ENCODE results near the gene ESPN. TPM values are rescaled to one million over a fixed set of nuclear protein-coding genes. Genes with fewer than 3 reads are reported as not detected.

ESPN gene
- total RNA-seq, 1 experiment from 2014 or later, result 53.1 TPM

GRCh38 chr1:6477039-6477820, 52.7 kb downstream of the ESPN start:
- no peaks in the 10 kb centered on the region for H4K20me1 ChIP-seq (ENCODE audit: control insufficient read depth, insufficient read depth, insufficient read length)
- H3K23me2 ChIP-seq (ENCODE audit: insufficient read length, low read depth, low read length, poor library complexity, severe bottlenecking), result no peaks in the 10 kb centered on the region
- H2AFZ ChIP-seq (ENCODE audit: low read length), result no peak overlapping the region
- no CpG with 5 or more reads among the region's 24 CpGs for WGBS (ENCODE audit: extremely low coverage, insufficient read length, low lambda C conversion rate)
- H3K79me2 ChIP-seq (ENCODE audit: insufficient read depth, low read length), result no peaks in the 10 kb centered on the region
- Mint-ChIP-seq H3K36me3 (ENCODE audit: insufficient read depth in 1 of 3, low read depth in 3 of 3) (peaks cover 9 to 11% (median 9%) of the 10 kb centered on the region in 3 experiments; a peak in 6 of 7 replicates), H3K4me3 (no peak overlapping the region), H3K9me3 (no peaks in the 10 kb centered on the region; a peak in 1 of 5 replicates), H3K4me1 (peaks cover 20 to 36% of the 10 kb centered on the region in 2 experiments), H3K27me3 (ENCODE audit: low read depth) (no peaks in the 10 kb centered on the region), H3K27ac (peak overlapping the region in 1 of 3 experiments; percentile 81; a peak in 2 of 7 replicates)
- H3K27me3 ChIP-seq (ENCODE audit: insufficient read depth, low read length), result no peaks in the 10 kb centered on the region
- H3K18ac ChIP-seq (ENCODE audit: insufficient read length, low read depth, low read length), result no peak overlapping the region
- peaks cover 3% of the 10 kb centered on the region; the same call in 1 of the 2 replicates for H3K4me1 ChIP-seq (ENCODE audit: insufficient read depth, low read length)
- no peak overlapping the region for H4K91ac ChIP-seq (ENCODE audit: insufficient read length, low read depth, low read length)
- H2AK5ac ChIP-seq (ENCODE audit: insufficient read length, low read length), result no peak overlapping the region
- no peak overlapping the region for H3T11ph ChIP-seq (ENCODE audit: low read length)
- no peaks in the 10 kb centered on the region for H3K79me1 ChIP-seq (ENCODE audit: insufficient read depth, low read depth, low read length, poor library complexity, severe bottlenecking)
- H3K23ac ChIP-seq (ENCODE audit: insufficient read length, low read depth, low read length), result no peak overlapping the region
- no peak overlapping the region for H3K27ac ChIP-seq (ENCODE audit: insufficient read length, low read depth, low read length)
- H2BK15ac ChIP-seq (ENCODE audit: low read depth, low read length), result no peak overlapping the region
- no peak overlapping the region for H3K4me2 ChIP-seq (ENCODE audit: insufficient read depth, insufficient read length, low read length)
- H3K14ac ChIP-seq (ENCODE audit: insufficient read depth, low read length), result no peak overlapping the region
- no peak overlapping the region for H2BK120ac ChIP-seq (ENCODE audit: low read depth, low read length, poor library complexity, severe bottlenecking)
- H3K9ac ChIP-seq (ENCODE audit: extremely low read depth, insufficient read length, low read length), result no peak overlapping the region
- H4K8ac ChIP-seq (replicated peaks; ENCODE audit: insufficient read length, low read depth, low read length), result no peak overlapping the region
- H3K4ac ChIP-seq (ENCODE audit: low read depth, low read length), result no peak overlapping the region
- no peak overlapping the region for H2BK20ac ChIP-seq (ENCODE audit: low read depth, low read length, poor library complexity, severe bottlenecking)
- no peak for DNase-seq
- no peak overlapping the region for H2BK12ac ChIP-seq (ENCODE audit: insufficient read length, low read depth, low read length)
- H4K5ac ChIP-seq (ENCODE audit: insufficient read length, low read depth, low read length), result no peak overlapping the region
- TF ChIP-seq, protein P1, sequence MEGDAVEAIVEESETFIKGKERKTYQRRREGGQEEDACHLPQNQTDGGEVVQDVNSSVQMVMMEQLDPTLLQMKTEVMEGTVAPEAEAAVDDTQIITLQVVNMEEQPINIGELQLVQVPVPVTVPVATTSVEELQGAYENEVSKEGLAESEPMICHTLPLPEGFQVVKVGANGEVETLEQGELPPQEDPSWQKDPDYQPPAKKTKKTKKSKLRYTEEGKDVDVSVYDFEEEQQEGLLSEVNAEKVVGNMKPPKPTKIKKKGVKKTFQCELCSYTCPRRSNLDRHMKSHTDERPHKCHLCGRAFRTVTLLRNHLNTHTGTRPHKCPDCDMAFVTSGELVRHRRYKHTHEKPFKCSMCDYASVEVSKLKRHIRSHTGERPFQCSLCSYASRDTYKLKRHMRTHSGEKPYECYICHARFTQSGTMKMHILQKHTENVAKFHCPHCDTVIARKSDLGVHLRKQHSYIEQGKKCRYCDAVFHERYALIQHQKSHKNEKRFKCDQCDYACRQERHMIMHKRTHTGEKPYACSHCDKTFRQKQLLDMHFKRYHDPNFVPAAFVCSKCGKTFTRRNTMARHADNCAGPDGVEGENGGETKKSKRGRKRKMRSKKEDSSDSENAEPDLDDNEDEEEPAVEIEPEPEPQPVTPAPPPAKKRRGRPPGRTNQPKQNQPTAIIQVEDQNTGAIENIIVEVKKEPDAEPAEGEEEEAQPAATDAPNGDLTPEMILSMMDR (conservative IDR thresholded peaks at IDR 0.05), result no peak
- H3K9me3 ChIP-seq (ENCODE audit: control insufficient read depth, low read depth, low read length), result no peaks in the 10 kb centered on the region
- H3K56ac ChIP-seq (ENCODE audit: insufficient read length, low read depth, low read length), result no peak overlapping the region
- H2BK5ac ChIP-seq (ENCODE audit: insufficient read length, low read length), result no peak overlapping the region
